ENCODE measurements around the gene ANO3. TPM values are rescaled to one million over a fixed set of nuclear protein-coding genes. Genes with fewer than 3 reads are reported as not detected.
"Not testable (repeated sequence)": the region's sequence is repeated elsewhere in the genome, so short reads cannot be mapped to it uniquely, and the experiment has no call there.

Gene ANO3
- total RNA-seq, 2 donors from 2014 or later = 0.12 to 0.13 TPM

DNA sequence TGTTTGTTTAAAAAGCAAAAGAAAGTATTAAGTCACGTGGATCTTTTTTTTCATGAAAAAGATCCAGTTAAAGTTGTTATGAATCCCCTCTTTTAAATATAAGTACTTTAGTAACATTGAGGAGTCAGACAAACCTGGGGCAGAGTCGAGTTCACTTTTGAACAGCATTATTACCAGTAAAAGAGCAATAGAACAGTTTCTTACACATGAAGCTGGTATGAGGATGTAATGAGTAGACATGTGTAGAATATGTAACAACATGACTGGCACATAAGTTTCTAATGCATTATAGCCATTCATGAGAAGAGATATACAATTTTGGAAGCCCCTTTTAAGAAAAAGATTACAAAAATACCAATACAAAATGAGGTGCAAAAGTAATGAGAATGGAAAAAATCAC, 247.8 kb downstream of the ANO3 start:
- no peaks in the 10 kb centered on the region for H3K4me1 ChIP-seq
- TF ChIP-seq, protein P1, sequence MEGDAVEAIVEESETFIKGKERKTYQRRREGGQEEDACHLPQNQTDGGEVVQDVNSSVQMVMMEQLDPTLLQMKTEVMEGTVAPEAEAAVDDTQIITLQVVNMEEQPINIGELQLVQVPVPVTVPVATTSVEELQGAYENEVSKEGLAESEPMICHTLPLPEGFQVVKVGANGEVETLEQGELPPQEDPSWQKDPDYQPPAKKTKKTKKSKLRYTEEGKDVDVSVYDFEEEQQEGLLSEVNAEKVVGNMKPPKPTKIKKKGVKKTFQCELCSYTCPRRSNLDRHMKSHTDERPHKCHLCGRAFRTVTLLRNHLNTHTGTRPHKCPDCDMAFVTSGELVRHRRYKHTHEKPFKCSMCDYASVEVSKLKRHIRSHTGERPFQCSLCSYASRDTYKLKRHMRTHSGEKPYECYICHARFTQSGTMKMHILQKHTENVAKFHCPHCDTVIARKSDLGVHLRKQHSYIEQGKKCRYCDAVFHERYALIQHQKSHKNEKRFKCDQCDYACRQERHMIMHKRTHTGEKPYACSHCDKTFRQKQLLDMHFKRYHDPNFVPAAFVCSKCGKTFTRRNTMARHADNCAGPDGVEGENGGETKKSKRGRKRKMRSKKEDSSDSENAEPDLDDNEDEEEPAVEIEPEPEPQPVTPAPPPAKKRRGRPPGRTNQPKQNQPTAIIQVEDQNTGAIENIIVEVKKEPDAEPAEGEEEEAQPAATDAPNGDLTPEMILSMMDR (IDR thresholded peaks at IDR 0.05) = no peak
- no peaks in the 10 kb centered on the region for H3K36me3 ChIP-seq
- no peaks in the 10 kb centered on the region for H3K9me3 ChIP-seq
- H3K27me3 ChIP-seq = no peaks in the 10 kb centered on the region
- no peak overlapping the region for H3K27ac ChIP-seq
- no peak overlapping the region for H3K9ac ChIP-seq (ENCODE audit: low read depth in 2 of 2, low read length in 2 of 2)
- intact Hi-C loops (cut with DNase I) = no loop called here
- H3K4me3 ChIP-seq = no peak overlapping the region
- DNase-seq = no peak

DNA sequence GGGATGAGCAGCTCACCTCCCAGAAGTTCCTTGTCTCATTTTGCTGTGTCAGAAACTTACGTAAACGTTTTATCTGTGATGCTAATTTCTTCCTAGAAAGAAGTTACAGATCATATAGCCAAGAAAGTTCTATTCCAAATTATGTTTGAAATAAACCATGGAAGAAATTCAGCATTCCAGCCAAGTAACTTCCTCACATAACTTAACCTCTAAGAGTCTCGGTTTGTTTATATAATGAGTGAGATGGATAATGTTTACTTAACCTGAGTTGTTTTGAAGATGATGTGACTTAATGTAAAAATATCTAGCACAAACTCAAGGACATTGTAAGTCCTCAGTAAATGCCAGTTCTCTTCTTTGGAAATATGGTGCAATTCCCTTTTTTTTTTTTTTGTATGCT, 249.0 kb downstream of the ANO3 start:
- Histone ChIP-seq H3K36me3 (no peaks in the 10 kb centered on the region), H3K4me1 (no peaks in the 10 kb centered on the region), H3K27me3 (no peaks in the 10 kb centered on the region), H3K27ac (no peak overlapping the region), H3K9ac (ENCODE audit: low read depth in 2 of 2, low read length in 2 of 2) (no peak overlapping the region), H3K9me3 (no peaks in the 10 kb centered on the region), H3K4me3 (no peak overlapping the region)
- TF ChIP-seq, protein P1 (IDR thresholded peaks at IDR 0.05) = no peak
- no peak for DNase-seq
- intact Hi-C loops (cut with DNase I) = no loop called here

DNA sequence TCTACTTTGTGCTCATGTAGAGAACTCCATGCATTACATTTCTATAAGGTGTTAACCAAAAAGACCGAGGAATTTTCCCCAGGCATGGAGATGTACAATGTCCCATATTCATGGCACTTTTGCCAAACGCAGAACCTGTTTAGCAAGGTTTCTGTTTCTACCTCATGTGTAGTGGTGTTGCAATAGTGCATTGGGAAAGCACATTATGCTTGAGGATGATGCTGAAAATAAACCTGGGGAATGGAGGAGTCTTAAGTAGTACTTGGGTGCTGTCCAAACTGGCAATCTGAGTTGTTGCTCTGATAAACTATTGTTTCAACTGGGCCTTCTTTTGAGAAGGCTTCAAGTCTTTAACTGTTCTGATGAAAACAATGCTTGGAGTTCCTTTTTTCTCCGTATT, 251.6 kb downstream of the ANO3 start:
- Histone ChIP-seq H3K36me3 (no peaks in the 10 kb centered on the region), H3K9me3 (no peaks in the 10 kb centered on the region), H3K27me3 (no peaks in the 10 kb centered on the region), H3K4me1 (no peaks in the 10 kb centered on the region), H3K27ac (no peak overlapping the region), H3K4me3 (no peak overlapping the region), H3K9ac (ENCODE audit: low read depth in 2 of 2, low read length in 2 of 2) (no peak overlapping the region)
- TF ChIP-seq, protein P1 (IDR thresholded peaks at IDR 0.05) = no peak
- intact Hi-C loops (cut with DNase I) = no loop called here
- no peak for DNase-seq

DNA sequence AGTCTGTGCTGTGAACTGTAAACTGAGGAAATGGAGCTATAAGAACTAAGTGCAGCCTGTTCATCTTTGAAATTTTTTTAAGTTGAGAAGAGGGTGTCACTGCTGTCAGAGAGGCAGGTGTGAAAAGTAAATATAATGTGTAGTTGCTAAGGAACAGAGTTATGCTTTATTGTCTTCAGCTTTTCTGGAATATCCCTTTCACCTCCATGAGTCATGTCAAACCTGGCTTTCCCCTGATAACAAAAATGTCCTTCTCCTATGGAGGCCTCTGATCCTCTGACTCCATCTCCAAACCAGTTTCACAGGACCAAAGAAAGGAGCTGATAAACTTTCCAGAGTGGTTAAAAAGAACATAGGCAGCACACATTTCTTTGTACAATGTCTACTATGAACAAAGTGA, 252.9 kb downstream of the ANO3 start:
- Histone ChIP-seq H3K27ac (no peak overlapping the region), H3K9me3 (no peaks in the 10 kb centered on the region), H3K4me3 (no peak overlapping the region), H3K4me1 (no peaks in the 10 kb centered on the region), H3K36me3 (no peaks in the 10 kb centered on the region), H3K27me3 (no peaks in the 10 kb centered on the region), H3K9ac (ENCODE audit: low read depth in 2 of 2, low read length in 2 of 2) (no peak overlapping the region)
- DNase-seq = no peak
- intact Hi-C loops (cut with DNase I) = no loop called here
- TF ChIP-seq, protein P1 (IDR thresholded peaks at IDR 0.05) = no peak

DNA sequence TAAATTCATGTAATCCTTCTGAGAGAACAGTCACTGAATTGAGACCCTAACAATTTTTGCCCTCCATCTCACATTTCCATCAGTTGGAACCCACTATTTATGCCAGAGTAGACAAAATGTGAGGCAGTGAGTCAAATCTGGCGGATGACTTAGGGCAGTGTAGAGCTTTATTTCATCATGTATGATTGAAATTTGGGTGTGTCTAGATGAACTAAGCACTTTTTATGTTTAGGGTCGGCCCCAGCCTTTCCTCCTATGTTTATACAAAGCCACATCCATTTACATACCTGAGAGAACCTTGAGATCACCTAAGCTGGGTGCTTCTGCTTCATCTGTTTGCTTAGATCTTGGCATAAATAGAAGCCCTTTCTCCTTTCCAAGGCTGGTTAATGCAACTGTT, 255.1 kb downstream of the ANO3 start:
- DNase-seq = no peak
- Histone ChIP-seq H3K27ac (no peak overlapping the region), H3K36me3 (no peaks in the 10 kb centered on the region), H3K9ac (ENCODE audit: low read depth in 2 of 2, low read length in 2 of 2) (no peak overlapping the region), H3K4me3 (no peak overlapping the region), H3K4me1 (no peaks in the 10 kb centered on the region), H3K27me3 (no peaks in the 10 kb centered on the region), H3K9me3 (no peaks in the 10 kb centered on the region)
- intact Hi-C loops (cut with DNase I) = no loop called here
- TF ChIP-seq, protein P1 (IDR thresholded peaks at IDR 0.05) = no peak

DNA sequence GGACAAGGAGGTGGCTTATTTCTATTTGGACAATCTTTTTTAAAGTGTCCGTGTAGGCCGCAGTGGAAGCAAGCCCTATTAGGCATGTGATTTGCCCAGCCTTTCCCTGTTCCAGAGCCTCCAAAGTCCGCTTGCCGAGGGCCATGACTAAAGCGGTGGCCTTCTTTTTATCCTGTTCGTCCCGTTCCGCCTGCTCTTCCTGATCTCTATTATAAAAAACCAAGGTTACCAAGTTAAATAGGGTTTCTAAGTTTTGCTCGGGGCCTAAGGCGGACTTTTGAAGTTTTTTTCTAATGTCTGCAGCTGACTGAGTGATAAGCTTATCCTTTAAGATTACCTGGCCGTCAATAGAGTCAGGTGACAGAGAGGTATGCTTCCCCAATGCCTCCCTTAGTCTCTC, 261.8 kb downstream of the ANO3 start:
- DNase-seq = no peak
- Histone ChIP-seq H3K4me3 (no peak overlapping the region), H3K27me3 (no peaks in the 10 kb centered on the region), H3K9ac (ENCODE audit: low read depth in 2 of 2, low read length in 2 of 2) (no peak overlapping the region), H3K4me1 (no peaks in the 10 kb centered on the region), H3K36me3 (no peaks in the 10 kb centered on the region), H3K9me3 (no peaks in the 10 kb centered on the region), H3K27ac (no peak overlapping the region)
- TF ChIP-seq, protein P1 (IDR thresholded peaks at IDR 0.05) = no peak
- intact Hi-C loops (cut with DNase I) = no loop called here

DNA sequence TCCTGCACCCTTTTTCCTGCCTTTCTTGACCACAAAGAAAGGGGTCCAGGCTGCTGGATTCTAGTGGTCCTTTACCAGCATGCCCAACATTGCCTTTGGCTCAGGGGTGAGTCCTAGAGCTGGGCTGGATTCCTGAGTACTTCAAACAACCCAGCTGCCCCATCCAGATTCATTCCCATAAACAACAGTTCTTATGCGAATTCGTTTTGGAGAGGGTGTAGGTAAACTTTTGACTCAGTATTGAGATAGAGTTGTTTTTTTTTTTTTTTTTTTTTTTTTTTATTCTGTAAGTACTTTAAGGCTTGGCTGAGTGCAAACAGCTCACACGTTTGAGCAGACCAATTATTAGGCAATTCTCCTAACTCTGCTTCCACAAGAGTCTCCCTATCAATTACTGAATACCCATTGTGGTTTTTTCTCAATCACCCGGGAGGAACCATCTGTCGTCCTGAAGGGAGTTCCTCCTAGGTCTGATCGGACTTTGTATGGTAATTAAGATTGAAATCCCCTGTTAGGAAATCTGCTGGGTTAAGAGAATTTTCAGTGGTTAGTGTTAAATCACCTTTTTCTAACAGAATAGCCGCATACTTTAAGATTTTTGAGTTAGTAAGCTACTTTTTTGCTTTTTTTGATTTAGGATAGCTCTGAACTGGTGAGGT, 263.4 kb downstream of the ANO3 start:
- H3K27me3 ChIP-seq; intact Hi-C loops (cut with DNase I); H3K4me3 ChIP-seq; DNase-seq; H3K4me1 ChIP-seq; H3K27ac ChIP-seq; H3K9ac ChIP-seq (ENCODE audit: low read depth in 2 of 2, low read length in 2 of 2); H3K36me3 ChIP-seq; H3K9me3 ChIP-seq: not testable (repeated sequence)

DNA sequence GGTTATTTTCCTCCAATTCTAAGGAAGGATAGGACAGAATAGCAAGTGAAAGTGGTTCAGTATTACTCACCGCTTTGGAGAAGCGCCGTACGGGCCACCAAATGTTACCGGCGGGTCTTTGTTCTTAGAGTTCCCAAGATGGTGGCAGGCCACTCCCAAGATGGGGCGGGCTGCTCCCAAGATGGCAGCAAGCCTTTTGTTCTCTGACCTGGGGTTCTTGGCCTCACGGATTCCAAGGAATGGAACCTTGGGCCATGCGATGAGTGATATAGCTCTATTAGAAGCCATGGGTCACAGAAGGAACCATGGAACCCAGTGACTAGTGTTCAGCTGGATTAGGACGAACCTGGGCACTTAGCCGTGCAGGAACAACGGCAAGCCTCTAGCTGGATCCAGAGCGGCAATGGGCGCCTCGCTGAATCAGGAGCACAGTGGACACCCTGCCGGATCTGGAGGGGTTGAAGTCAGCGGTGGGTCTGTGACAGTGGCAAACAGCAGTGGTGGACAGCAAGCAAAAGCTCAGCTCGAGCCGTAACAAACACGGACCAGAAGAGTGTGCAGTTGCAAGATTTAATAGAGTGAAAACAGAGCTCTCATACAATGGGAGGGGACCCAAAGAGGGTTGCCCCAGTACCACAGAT, 265.2 kb downstream of the ANO3 start:
- H3K36me3 ChIP-seq; H3K27ac ChIP-seq; H3K9me3 ChIP-seq; H3K27me3 ChIP-seq; H3K9ac ChIP-seq (ENCODE audit: low read depth in 2 of 2, low read length in 2 of 2); H3K4me1 ChIP-seq; DNase-seq; intact Hi-C loops (cut with DNase I); H3K4me3 ChIP-seq: not testable (repeated sequence)
